ENCODE measurements around the gene IL36B.

The IL36B gene

GRCh38 chr2:113068249-113068648 is 15.6 kb upstream of the IL36B start:
- TF ChIP-seq, protein P1, sequence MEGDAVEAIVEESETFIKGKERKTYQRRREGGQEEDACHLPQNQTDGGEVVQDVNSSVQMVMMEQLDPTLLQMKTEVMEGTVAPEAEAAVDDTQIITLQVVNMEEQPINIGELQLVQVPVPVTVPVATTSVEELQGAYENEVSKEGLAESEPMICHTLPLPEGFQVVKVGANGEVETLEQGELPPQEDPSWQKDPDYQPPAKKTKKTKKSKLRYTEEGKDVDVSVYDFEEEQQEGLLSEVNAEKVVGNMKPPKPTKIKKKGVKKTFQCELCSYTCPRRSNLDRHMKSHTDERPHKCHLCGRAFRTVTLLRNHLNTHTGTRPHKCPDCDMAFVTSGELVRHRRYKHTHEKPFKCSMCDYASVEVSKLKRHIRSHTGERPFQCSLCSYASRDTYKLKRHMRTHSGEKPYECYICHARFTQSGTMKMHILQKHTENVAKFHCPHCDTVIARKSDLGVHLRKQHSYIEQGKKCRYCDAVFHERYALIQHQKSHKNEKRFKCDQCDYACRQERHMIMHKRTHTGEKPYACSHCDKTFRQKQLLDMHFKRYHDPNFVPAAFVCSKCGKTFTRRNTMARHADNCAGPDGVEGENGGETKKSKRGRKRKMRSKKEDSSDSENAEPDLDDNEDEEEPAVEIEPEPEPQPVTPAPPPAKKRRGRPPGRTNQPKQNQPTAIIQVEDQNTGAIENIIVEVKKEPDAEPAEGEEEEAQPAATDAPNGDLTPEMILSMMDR (conservative IDR thresholded peaks at IDR 0.05; ENCODE audit: low read depth, low read length), result no peak
- no peak for DNase-seq (ENCODE audit: low read depth)
- H3K4me3 ChIP-seq (ENCODE audit: low read length), result no peak overlapping the region

DNA sequence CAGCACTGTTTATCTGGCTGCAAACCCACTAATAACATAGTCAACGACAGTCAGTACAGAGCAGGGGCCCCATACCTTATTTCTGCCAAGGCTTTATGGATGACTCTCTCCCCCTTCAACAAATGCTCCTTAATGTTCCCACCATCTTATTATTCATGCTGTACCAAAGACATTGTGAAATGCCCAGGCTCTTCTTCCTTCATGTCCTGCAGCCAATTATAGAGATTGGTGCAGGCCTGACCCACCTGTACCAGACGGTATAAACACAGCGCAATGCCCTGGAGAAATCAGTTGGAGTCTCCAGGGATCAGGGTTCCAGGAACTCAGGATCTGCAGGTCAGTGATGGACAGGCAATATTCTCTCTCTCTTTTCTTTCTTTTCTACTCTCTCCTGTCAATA is 15.0 kb upstream of the IL36B start, which contains the start of gene IL1F10:
IL1F10 (plus strand) TSS at position 290 of the 400 bp plus-strand sequence. CDS start 4,769 bp downstream, outside the sequence.
- H3K4me3 ChIP-seq (ENCODE audit: low read length), result no peak within 1 kb of the TSS
- TF ChIP-seq, protein P1 (conservative IDR thresholded peaks at IDR 0.05; ENCODE audit: low read depth, low read length), result no peak
- DNase-seq (ENCODE audit: low read depth), result no peak

- TF ChIP-seq, protein P1 (conservative IDR thresholded peaks at IDR 0.05; ENCODE audit: low read depth, low read length), result no peak
- H3K4me3 ChIP-seq (ENCODE audit: low read length), result no peak overlapping the region
- DNase-seq (ENCODE audit: low read depth), result no peak
These were observed 12.2 kb upstream of the IL36B start for GRCh38 chr2:113064898-113065297.

- H3K4me3 ChIP-seq (ENCODE audit: low read length), result no peak overlapping the region
- DNase-seq (ENCODE audit: low read depth), result no peak
- TF ChIP-seq, protein P1 (conservative IDR thresholded peaks at IDR 0.05; ENCODE audit: low read depth, low read length), result no peak
These were observed 11.6 kb upstream of the IL36B start for GRCh38 chr2:113064281-113064680.

- no peak for DNase-seq (ENCODE audit: low read depth)
These were observed 9.5 kb upstream of the IL36B start for GRCh38 chr2:113061896-113062770.

DNA sequence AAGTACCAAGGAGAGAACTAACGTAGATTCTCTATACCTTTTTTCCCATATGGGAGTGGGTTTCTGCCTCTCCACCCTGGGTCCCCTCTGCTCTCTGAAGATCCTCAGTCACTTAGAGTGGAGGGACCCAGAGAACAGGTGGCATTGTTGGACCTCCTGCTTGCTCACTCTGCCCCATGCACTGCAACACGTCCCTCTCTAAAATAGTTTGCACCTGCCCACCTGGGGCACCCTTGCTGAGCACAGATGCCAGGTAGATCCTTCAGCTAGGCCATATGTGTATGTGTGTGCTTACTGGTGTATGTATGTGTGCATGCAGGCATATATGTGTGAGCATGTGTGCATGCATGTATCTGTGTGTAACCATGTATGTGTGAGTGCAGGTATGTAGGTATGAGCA is 8.6 kb upstream of the IL36B start:
- no peak overlapping the region for H3K4me3 ChIP-seq (ENCODE audit: low read length)
- TF ChIP-seq, protein P1 (conservative IDR thresholded peaks at IDR 0.05; ENCODE audit: low read depth, low read length), result no peak
- DNase-seq (ENCODE audit: low read depth), result no peak

More at GRCh38 chr2:113061896-113062770, 9.5 kb upstream of the IL36B start:
- TF ChIP-seq, protein P1 (conservative IDR thresholded peaks at IDR 0.05; ENCODE audit: low read depth, low read length), result no peak
- no peak overlapping the region for H3K4me3 ChIP-seq (ENCODE audit: low read length)

DNA sequence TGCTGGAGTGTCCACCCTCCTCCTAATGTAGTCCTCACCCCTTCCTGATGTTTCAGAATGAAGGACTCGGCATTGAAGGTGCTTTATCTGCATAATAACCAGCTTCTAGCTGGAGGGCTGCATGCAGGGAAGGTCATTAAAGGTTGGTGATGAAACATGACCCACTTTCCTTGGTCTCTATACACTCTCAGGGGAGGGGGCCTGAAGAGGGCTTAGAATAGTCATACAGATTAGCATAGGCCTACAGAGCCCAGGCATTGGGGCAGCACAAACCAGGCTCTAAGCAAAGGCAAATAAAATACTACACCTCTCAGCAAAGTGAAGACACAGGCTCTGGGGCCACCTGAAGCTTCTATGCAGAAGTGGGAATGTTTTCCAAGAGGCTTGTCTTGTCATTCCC is 8.1 kb upstream of the IL36B start:
- H3K4me3 ChIP-seq (ENCODE audit: low read length), result no peak overlapping the region
- no peak for DNase-seq (ENCODE audit: low read depth)
- TF ChIP-seq, protein P1 (conservative IDR thresholded peaks at IDR 0.05; ENCODE audit: low read depth, low read length), result no peak
